ENCODE measurements around the gene CIAO3.

DNA sequence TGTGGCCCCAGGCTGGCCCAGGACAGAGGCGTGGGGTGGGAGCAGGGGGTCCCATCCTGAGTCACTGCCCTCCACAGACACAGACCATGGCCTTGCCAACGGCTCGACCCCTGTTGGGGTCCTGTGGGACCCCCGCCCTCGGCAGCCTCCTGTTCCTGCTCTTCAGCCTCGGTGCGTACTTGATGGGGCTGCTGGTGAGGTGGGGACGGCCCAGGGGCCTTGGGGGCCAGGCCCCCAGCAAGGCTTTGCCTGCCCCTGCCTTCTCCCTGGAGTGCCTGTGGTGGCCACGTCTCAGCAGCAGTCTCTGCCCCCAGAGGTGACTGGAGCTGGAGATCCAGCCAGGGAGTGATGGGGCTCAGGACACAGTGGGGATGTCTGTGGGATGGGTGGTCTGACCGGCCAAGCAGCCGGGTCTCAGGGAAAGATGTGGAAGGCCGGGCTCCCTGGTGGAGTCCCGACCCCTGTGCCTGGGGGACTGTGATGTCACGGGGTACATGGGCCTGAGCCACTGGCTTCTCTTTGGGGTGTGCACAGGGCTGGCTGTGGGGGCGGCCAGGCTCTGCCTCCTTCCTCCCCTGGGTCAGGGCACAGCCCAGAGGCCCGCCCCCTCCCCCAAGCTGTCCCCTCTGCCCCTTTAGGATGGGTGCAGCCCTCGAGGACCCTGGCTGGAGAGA is 21.9 kb upstream of the CIAO3 start:
- TF ChIP-seq, protein P1, sequence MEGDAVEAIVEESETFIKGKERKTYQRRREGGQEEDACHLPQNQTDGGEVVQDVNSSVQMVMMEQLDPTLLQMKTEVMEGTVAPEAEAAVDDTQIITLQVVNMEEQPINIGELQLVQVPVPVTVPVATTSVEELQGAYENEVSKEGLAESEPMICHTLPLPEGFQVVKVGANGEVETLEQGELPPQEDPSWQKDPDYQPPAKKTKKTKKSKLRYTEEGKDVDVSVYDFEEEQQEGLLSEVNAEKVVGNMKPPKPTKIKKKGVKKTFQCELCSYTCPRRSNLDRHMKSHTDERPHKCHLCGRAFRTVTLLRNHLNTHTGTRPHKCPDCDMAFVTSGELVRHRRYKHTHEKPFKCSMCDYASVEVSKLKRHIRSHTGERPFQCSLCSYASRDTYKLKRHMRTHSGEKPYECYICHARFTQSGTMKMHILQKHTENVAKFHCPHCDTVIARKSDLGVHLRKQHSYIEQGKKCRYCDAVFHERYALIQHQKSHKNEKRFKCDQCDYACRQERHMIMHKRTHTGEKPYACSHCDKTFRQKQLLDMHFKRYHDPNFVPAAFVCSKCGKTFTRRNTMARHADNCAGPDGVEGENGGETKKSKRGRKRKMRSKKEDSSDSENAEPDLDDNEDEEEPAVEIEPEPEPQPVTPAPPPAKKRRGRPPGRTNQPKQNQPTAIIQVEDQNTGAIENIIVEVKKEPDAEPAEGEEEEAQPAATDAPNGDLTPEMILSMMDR (IDR thresholded peaks at IDR 0.05): no peak
- no peak for TF ChIP-seq POLR2A (IDR thresholded peaks at IDR 0.05)
